ENCODE measurements around the gene CACNA2D3. TPM values are rescaled to one million over a fixed set of nuclear protein-coding genes. Genes with fewer than 3 reads are reported as not detected.

The CACNA2D3 gene
- total and polyA plus RNA-seq, 4 donors: 0.38 to 2.5 (median 1.1) TPM

DNA sequence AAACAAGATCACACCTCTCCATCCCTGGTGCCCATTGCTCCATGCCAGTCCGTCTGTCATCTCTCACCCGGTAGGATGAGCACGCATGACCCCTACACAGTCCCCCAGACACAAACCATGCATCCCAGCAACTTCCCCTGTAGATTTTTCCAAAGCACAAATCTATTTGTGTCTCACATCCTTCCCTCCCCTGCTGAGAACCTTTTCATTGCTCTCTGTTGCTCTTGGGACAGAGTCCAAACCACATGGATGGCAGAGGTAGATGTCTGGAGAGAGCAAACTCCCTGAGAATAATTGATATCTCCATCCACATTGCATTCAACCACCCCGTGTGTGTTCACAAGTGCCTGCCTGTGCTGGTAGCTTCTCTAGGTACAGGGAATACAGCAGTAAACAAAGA lies 835.4 kb downstream of the CACNA2D3 start:
- Histone ChIP-seq H3K4me1 (ENCODE audit: control insufficient read depth in 5 of 5, insufficient read depth in 5 of 5, low read length in 5 of 5) (peaks cover 0 to 6% (median 4%) of the 10 kb centered on the region in 5 donors), H3K36me3 (ENCODE audit: control insufficient read depth in 4 of 4, insufficient read depth in 4 of 4, low read length in 4 of 4) (no peaks in the 10 kb centered on the region), H3K27ac (ENCODE audit: low read depth in 1 of 2, low read length in 1 of 2) (no peak overlapping the region), H3K9me3 (ENCODE audit: control insufficient read depth in 4 of 4, insufficient read depth in 3 of 4, low read length in 3 of 4) (peaks cover 0 to 2% (median 0%) of the 10 kb centered on the region in 4 donors), H3K9ac (ENCODE audit: insufficient read depth in 1 of 2, low read length in 2 of 2) (no peak overlapping the region), H3K4me3 (no peak overlapping the region), H3K27me3 (ENCODE audit: control insufficient read depth in 3 of 3, insufficient read depth in 3 of 3, low read length in 2 of 3) (no peaks in the 10 kb centered on the region)
- 76 to 89% methylated on average over 4 of the region's 4 CpGs for WGBS, 2 donors
- ATAC-seq (ENCODE audit: insufficient read depth, low FRiP score): no peak
- no peak for DNase-seq
- TF ChIP-seq, protein P1, sequence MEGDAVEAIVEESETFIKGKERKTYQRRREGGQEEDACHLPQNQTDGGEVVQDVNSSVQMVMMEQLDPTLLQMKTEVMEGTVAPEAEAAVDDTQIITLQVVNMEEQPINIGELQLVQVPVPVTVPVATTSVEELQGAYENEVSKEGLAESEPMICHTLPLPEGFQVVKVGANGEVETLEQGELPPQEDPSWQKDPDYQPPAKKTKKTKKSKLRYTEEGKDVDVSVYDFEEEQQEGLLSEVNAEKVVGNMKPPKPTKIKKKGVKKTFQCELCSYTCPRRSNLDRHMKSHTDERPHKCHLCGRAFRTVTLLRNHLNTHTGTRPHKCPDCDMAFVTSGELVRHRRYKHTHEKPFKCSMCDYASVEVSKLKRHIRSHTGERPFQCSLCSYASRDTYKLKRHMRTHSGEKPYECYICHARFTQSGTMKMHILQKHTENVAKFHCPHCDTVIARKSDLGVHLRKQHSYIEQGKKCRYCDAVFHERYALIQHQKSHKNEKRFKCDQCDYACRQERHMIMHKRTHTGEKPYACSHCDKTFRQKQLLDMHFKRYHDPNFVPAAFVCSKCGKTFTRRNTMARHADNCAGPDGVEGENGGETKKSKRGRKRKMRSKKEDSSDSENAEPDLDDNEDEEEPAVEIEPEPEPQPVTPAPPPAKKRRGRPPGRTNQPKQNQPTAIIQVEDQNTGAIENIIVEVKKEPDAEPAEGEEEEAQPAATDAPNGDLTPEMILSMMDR (IDR thresholded peaks at IDR 0.05; ENCODE audit: control extremely low read depth, extremely low read depth): no peak

DNA sequence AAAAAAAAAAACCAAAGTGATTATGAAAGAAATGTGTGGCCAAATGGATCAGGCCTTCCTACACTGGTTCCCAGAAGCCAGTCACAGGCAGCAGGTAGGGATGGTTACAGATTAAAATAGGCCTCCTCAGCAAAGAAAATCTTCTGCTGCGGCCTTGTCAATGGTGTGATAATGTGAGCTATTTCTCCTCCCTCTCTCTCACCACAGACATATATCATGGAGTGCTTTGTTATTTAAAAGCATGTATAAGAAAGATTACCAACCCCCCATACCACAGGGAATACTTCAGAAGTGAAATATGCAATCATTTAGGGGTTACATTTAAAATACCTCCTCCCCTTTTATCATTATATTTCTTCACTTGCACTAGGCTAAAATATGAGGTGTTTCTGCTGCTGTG lies 837.7 kb downstream of the CACNA2D3 start:
- Histone ChIP-seq H3K36me3 (ENCODE audit: control insufficient read depth in 4 of 4, insufficient read depth in 4 of 4, low read length in 4 of 4) (no peaks in the 10 kb centered on the region), H3K27ac (ENCODE audit: low read depth in 1 of 2, low read length in 1 of 2) (no peak overlapping the region), H3K9ac (ENCODE audit: insufficient read depth in 1 of 2, low read length in 2 of 2) (no peak overlapping the region), H3K4me3 (no peak overlapping the region), H3K27me3 (ENCODE audit: control insufficient read depth in 3 of 3, insufficient read depth in 3 of 3, low read length in 2 of 3) (no peaks in the 10 kb centered on the region), H3K4me1 (ENCODE audit: control insufficient read depth in 5 of 5, insufficient read depth in 5 of 5, low read length in 5 of 5) (no peaks in the 10 kb centered on the region), H3K9me3 (ENCODE audit: control insufficient read depth in 4 of 4, insufficient read depth in 3 of 4, low read length in 3 of 4) (no peaks in the 10 kb centered on the region)
- no peak for ATAC-seq (ENCODE audit: insufficient read depth, low FRiP score)
- 96 to 97% methylated on average over 1 of the region's 1 CpG for WGBS, 2 donors
- TF ChIP-seq, protein P1 (IDR thresholded peaks at IDR 0.05; ENCODE audit: control extremely low read depth, extremely low read depth): no peak
- no peak for DNase-seq

DNA sequence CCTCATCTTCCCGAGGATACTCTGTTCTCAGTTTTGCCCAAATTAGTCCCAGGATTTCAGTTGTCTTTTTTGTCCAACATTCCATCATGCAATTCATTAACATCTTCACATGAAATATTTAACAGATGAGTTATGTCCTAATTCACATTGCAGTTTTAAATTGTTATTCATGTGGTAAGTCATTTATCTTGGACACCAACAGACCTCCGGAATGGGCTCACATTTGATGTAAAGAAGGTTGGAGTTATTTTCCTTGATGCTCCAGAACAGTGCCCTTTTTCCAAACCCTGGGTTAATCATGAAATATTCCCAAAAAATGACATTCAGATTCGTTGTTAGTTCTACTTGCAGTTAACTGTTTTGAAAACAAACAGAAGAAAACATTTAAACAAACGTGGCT lies 838.3 kb downstream of the CACNA2D3 start:
- no peaks in the 10 kb centered on the region for H3K9me3 ChIP-seq (ENCODE audit: control insufficient read depth in 4 of 4, insufficient read depth in 3 of 4, low read length in 3 of 4)
- H3K9ac ChIP-seq (ENCODE audit: insufficient read depth in 1 of 2, low read length in 2 of 2): no peak overlapping the region
- H3K27ac ChIP-seq (ENCODE audit: low read depth in 1 of 2, low read length in 1 of 2): no peak overlapping the region
- no peaks in the 10 kb centered on the region for H3K4me1 ChIP-seq (ENCODE audit: control insufficient read depth in 5 of 5, insufficient read depth in 5 of 5, low read length in 5 of 5)
- 59 to 64% methylated on average over 4 of the region's 4 CpGs for WGBS, 2 donors
- ATAC-seq (ENCODE audit: insufficient read depth, low FRiP score): no peak
- H3K4me3 ChIP-seq: no peak overlapping the region
- no peak for DNase-seq
- H3K36me3 ChIP-seq (ENCODE audit: control insufficient read depth in 4 of 4, insufficient read depth in 4 of 4, low read length in 4 of 4): no peaks in the 10 kb centered on the region
- TF ChIP-seq, protein P1 (IDR thresholded peaks at IDR 0.05; ENCODE audit: control extremely low read depth, extremely low read depth): no peak
- H3K27me3 ChIP-seq (ENCODE audit: control insufficient read depth in 3 of 3, insufficient read depth in 3 of 3, low read length in 2 of 3): no peaks in the 10 kb centered on the region

DNA sequence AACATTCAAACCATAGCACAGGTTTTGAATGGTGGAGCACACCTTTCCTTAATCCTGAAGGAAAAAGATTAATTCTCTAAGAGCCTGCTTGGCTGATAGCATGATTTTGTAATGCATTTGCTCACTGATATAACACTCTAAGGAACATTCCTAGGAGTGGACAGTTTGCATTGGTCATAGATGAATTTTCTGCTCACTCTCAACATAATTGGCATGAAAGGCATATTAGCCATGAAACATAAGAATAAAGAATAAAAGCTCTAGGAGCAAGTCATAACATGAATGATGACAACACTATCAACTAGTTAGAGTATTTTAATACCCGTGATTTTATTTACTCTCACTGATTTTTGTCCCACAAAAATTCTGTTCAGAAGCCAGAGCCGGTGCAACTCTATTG lies 839.8 kb downstream of the CACNA2D3 start:
- H3K4me1 ChIP-seq (ENCODE audit: control insufficient read depth in 5 of 5, insufficient read depth in 5 of 5, low read length in 5 of 5): peaks cover 0 to 3% (median 0%) of the 10 kb centered on the region in 5 donors
- TF ChIP-seq, protein P1 (IDR thresholded peaks at IDR 0.05; ENCODE audit: control extremely low read depth, extremely low read depth): no peak
- no peak overlapping the region for H3K9ac ChIP-seq (ENCODE audit: insufficient read depth in 1 of 2, low read length in 2 of 2)
- no peaks in the 10 kb centered on the region for H3K36me3 ChIP-seq (ENCODE audit: control insufficient read depth in 4 of 4, insufficient read depth in 4 of 4, low read length in 4 of 4)
- no peaks in the 10 kb centered on the region for H3K9me3 ChIP-seq (ENCODE audit: control insufficient read depth in 4 of 4, insufficient read depth in 3 of 4, low read length in 3 of 4)
- H3K4me3 ChIP-seq: no peak overlapping the region
- DNase-seq (no peak), ATAC-seq (ENCODE audit: insufficient read depth, low FRiP score) (no peak)
- 78 to 81% methylated on average over 2 of the region's 2 CpGs for WGBS, 2 donors
- no peak overlapping the region for H3K27ac ChIP-seq (ENCODE audit: low read depth in 1 of 2, low read length in 1 of 2)
- no peaks in the 10 kb centered on the region for H3K27me3 ChIP-seq (ENCODE audit: control insufficient read depth in 3 of 3, insufficient read depth in 3 of 3, low read length in 2 of 3)
